GM23338 (cell line): ENCODE results near the gene METTL24. TPM values are rescaled to one million over a fixed set of nuclear protein-coding genes. Genes with fewer than 3 reads are reported as not detected.
A peak's percentile ranks its signal among the peaks of the same experiment; 100 is the strongest.

Experiments
- ATAC-seq: fragments of 200-7000 bp; cut with Tn5 transposase; 3 replicates; pipeline ENCODE4 v1.9.1; 2020
- DNase-seq: peaks from one replicate; pipeline ENCODE4 v3.0.0-alpha.2; 2015; ENCODE audit warnings: low spot score
- H2AFZ ChIP-seq: fragments of 200-600 bp; sonication (generic); 2 replicates; pipeline ENCODE4 v1.8.0; 2016; ENCODE audit warnings: antibody characterized with exemption, mild to moderate bottlenecking, moderate library complexity
- H3F3A ChIP-seq: fragments of 200-600 bp; sonication (generic); replicated peaks from 2 replicates; pipeline ENCODE4 v1.8.0; 2017; ENCODE audit warnings: antibody characterized with exemption, mixed run types, low read depth
- H3K27ac ChIP-seq: fragments of 200-600 bp; sonication (generic); 2 replicates; pipeline ENCODE4 v1.6.1; 2016; ENCODE audit warnings: low read depth
- H3K27me3 ChIP-seq: fragments of 200-600 bp; sonication (generic); 2 replicates; pipeline ENCODE4 v1.8.0; 2016; ENCODE audit warnings: mild to moderate bottlenecking, mixed run types, moderate library complexity; ENCODE audit not compliant: insufficient read depth
- H3K36me3 ChIP-seq: fragments of 200-600 bp; sonication (generic); 2 replicates; pipeline ENCODE4 v1.8.0; 2016; ENCODE audit warnings: mild to moderate bottlenecking; ENCODE audit not compliant: insufficient read depth
- H3K4me1 ChIP-seq: fragments of 200-600 bp; sonication (generic); 2 replicates; pipeline ENCODE4 v1.8.0; 2016; ENCODE audit warnings: mild to moderate bottlenecking, moderate library complexity; ENCODE audit not compliant: insufficient read depth
- H3K4me2 ChIP-seq: fragments of 200-600 bp; sonication (generic); 2 replicates; pipeline ENCODE4 v1.7.1; 2017; ENCODE audit warnings: mixed run types
- H3K4me3 ChIP-seq: fragments of 200-600 bp; sonication (generic); 2 replicates; pipeline ENCODE4 v1.6.1; 2016; ENCODE audit warnings: mixed run types
- H3K79me2 ChIP-seq: fragments of 200-600 bp; sonication (generic); replicated peaks from 2 replicates; pipeline ENCODE4 v1.8.0; 2017; ENCODE audit warnings: mild to moderate bottlenecking; ENCODE audit not compliant: insufficient read depth
- H3K9me2 ChIP-seq: fragments of 200-600 bp; sonication (generic); 2 replicates; pipeline ENCODE4 v1.8.0; 2017; ENCODE audit not compliant: insufficient read depth
- H4K20me1 ChIP-seq: fragments of 200-600 bp; sonication (generic); replicated peaks from 2 replicates; pipeline ENCODE4 v1.8.0; 2017; ENCODE audit warnings: mild to moderate bottlenecking; ENCODE audit not compliant: insufficient read depth
- H3K27ac Mint-ChIP-seq: 2 replicates; pipeline ENCODE4 v1.8.0; 2020; ENCODE audit warnings: inconsistent platforms, mild to moderate bottlenecking, moderate library complexity, mixed read lengths
- H3K27me3 Mint-ChIP-seq: 3 replicates; pipeline ENCODE4 v1.8.0; 2022; ENCODE audit warnings: low read depth, mild to moderate bottlenecking, moderate library complexity, mixed read lengths, inconsistent platforms; ENCODE audit not compliant: insufficient read depth, poor library complexity
- H3K36me3 Mint-ChIP-seq: 3 replicates; pipeline ENCODE4 v1.8.0; 2021; ENCODE audit warnings: low read depth, mild to moderate bottlenecking, inconsistent platforms, moderate library complexity, mixed read lengths
- H3K4me1 Mint-ChIP-seq: 3 replicates; pipeline ENCODE4 v1.8.0; 2020; ENCODE audit warnings: mild to moderate bottlenecking, inconsistent platforms, mixed read lengths
- H3K4me3 Mint-ChIP-seq: 3 replicates; pipeline ENCODE4 v1.8.0; 2021; ENCODE audit warnings: moderate library complexity, mild to moderate bottlenecking, inconsistent platforms, mixed read lengths
- H3K9me3 Mint-ChIP-seq: 3 replicates; pipeline ENCODE4 v1.8.0; 2020; ENCODE audit warnings: moderate library complexity, mild to moderate bottlenecking, inconsistent platforms, mixed read lengths
- CREB1 ChIP-seq: fragments of 250-450 bp; sonication (Bioruptor Pico); IDR thresholded peaks from 2 replicates; pipeline ENCODE4 v1.5.0; 2020; ENCODE audit warnings: low read depth, mild to moderate bottlenecking, moderate library complexity
- CTCF ChIP-seq, 2 experiments: fragments of 200-600 bp in 1 of 2; sonication (generic) in 1 of 2; conservative IDR thresholded peaks; 2 replicates each; pipeline versions ENCODE4 v1.5.1 to v1.6.1; 2016 to 2017; ENCODE audit warnings: antibody characterized with exemption in 2 of 2, low read depth in 2 of 2, mild to moderate bottlenecking in 2 of 2, moderate library complexity in 1 of 2
- ETS1 ChIP-seq: IDR thresholded peaks from 2 replicates; pipeline ENCODE4 v1.6.1; 2016; ENCODE audit warnings: antibody characterized with exemption
- EZH2 ChIP-seq: fragments of 200-600 bp; sonication (generic); IDR thresholded peaks from one replicate; pipeline ENCODE4 v1.8.0; 2017; ENCODE audit warnings: antibody characterized with exemption, mild to moderate bottlenecking, low read depth; ENCODE audit not compliant: unreplicated experiment
- EZH2phosphoT487 ChIP-seq: fragments of 200-600 bp; sonication (generic); IDR thresholded peaks from one replicate; pipeline ENCODE4 v1.8.1; 2018; ENCODE audit warnings: antibody characterized with exemption; ENCODE audit not compliant: unreplicated experiment
- JUNB ChIP-seq: IDR thresholded peaks from one replicate; pipeline ENCODE4 v1.6.1; 2016; ENCODE audit warnings: antibody characterized with exemption; ENCODE audit not compliant: unreplicated experiment
- NANOG ChIP-seq: IDR thresholded peaks from 2 replicates; pipeline ENCODE4 v1.6.1; 2016; ENCODE audit warnings: antibody characterized with exemption, borderline replicate concordance
- POLR2AphosphoS5 ChIP-seq: IDR thresholded peaks from 2 replicates; pipeline ENCODE4 v1.6.1; 2016; ENCODE audit warnings: antibody characterized with exemption, low read depth
- REST ChIP-seq: IDR thresholded peaks from one replicate; pipeline ENCODE4 v1.6.1; 2018; ENCODE audit warnings: antibody characterized with exemption; ENCODE audit not compliant: unreplicated experiment
- STAT1 ChIP-seq: IDR thresholded peaks from one replicate; pipeline ENCODE4 v1.6.1; 2016; ENCODE audit warnings: antibody characterized with exemption; ENCODE audit not compliant: unreplicated experiment
- ZNF114 ChIP-seq: fragments of 250-450 bp; sonication (Bioruptor Pico); IDR thresholded peaks from 2 replicates; pipeline ENCODE4 v1.5.0; 2020; ENCODE audit warnings: mild to moderate bottlenecking, moderate library complexity
- ZNF331 ChIP-seq: fragments of 250-450 bp; sonication (Bioruptor Pico); IDR thresholded peaks from 2 replicates; pipeline ENCODE4 v1.5.0; 2020; ENCODE audit warnings: low read depth, mild to moderate bottlenecking, moderate library complexity
- ZNF462 ChIP-seq: fragments of 250-450 bp; sonication (Bioruptor Pico); IDR thresholded peaks from 2 replicates; pipeline ENCODE4 v1.5.0; 2020; ENCODE audit warnings: mild to moderate bottlenecking, moderate library complexity
- polyA plus RNA-seq: library from polyadenylated mRNA; unstranded; fragments of >200 nt; fragmentation: Nextera tagmentation; extraction: Ambion mirVana; gene quantifications from 2 replicates; pipeline ENCODE4 v1.2.1, GENCODE V29; 2016
- total RNA-seq: library from RNA; depleted of rRNA; stranded (reverse); fragments of >200 nt; shearing (Covaris generic); gene quantifications from 2 replicates; pipeline ENCODE4 v1.2.3, GENCODE V29; 2014

The METTL24 gene
- total and polyA plus RNA-seq, 2 experiments from 2014 or later = 0.35 TPM; not detected in 1

- H3K27me3 Mint-ChIP-seq = peaks cover 2% of the 10 kb centered on the region
- Histone ChIP-seq H4K20me1 (no peaks in the 10 kb centered on the region), H3K4me2 (peak overlapping the region; percentile 54), H2AFZ (no peak overlapping the region), H3K27me3 (no peaks in the 10 kb centered on the region), H3K4me3 (peak overlapping the region; percentile 23; the same call in 1 of the 2 replicates), H3F3A (no peaks in the 10 kb centered on the region), H3K36me3 (no peaks in the 10 kb centered on the region), H3K9me2 (peaks cover 9% of the 10 kb centered on the region; the same call in 1 of the 2 replicates), H3K79me2 (no peaks in the 10 kb centered on the region), H3K27ac (peak overlapping the region; percentile 87), H3K4me1 (peaks cover 9% of the 10 kb centered on the region)
- ATAC-seq = peak; percentile 67
- peak overlapping the region; percentile 93 for H3K27ac Mint-ChIP-seq
- peak overlapping the region; percentile 20; the same call in 1 of the 3 replicates for H3K4me3 Mint-ChIP-seq
- peaks cover 25% of the 10 kb centered on the region for H3K4me1 Mint-ChIP-seq
- peak; percentile 19 for DNase-seq
- no peaks in the 10 kb centered on the region; the same call in 2 of the 3 replicates for H3K9me3 Mint-ChIP-seq
- no peaks in the 10 kb centered on the region for H3K36me3 Mint-ChIP-seq
- TF ChIP-seq CREB1 (no peak), REST (no peak), CTCF (conservative IDR thresholded peaks at IDR 0.05; ENCODE audit: low read depth in 2 of 2) (no peak), ZNF331 (CRISPR knock-in tag) (no peak), STAT1 (no peak), POLR2AphosphoS5 (no peak), ZNF462 (no peak), EZH2 (no peak), ETS1 (no peak), ZNF114 (CRISPR knock-in tag) (no peak), EZH2phosphoT487 (no peak), NANOG (no peak), JUNB (no peak)
Observed at GRCh38 chr6:110269623-110270022, 88.5 kb downstream of the METTL24 start.
